Motor neuron (in vitro differentiated cells): Measurements from ENCODE around the gene ZNRD2. TPM values are rescaled to one million over a fixed set of nuclear protein-coding genes. Genes with fewer than 3 reads are reported as not detected.

ENCODE experiments used
- ATAC-seq, 8 experiments: fragments of 200-7000 bp; cut with Tn5 transposase; replicated peaks in 6 of 8; 2 replicates each; pipeline ENCODE4 v1.8.0; 2021; ENCODE audit warnings: mild to moderate bottlenecking in 8 of 8, moderate library complexity in 8 of 8
- H3K27ac ChIP-seq, 2 donors: fragments of 250-450 bp; sonication (Bioruptor Pico); 2 replicates each; pipeline ENCODE4 v1.9.0; 2021; ENCODE audit warnings: antibody characterized with exemption in 2 of 2, mild to moderate bottlenecking in 2 of 2, moderate library complexity in 1 of 2
- H3K4me1 ChIP-seq, 2 donors: fragments of 250-450 bp; sonication (Bioruptor Pico); replicated peaks in 1 of 2; 2 replicates each; pipeline ENCODE4 v1.6.1; 2021; ENCODE audit warnings: antibody characterized with exemption in 2 of 2, mild to moderate bottlenecking in 2 of 2, moderate library complexity in 1 of 2
- H3K4me3 ChIP-seq, 5 donors: fragments of 250-450 bp; sonication (Bioruptor Pico); 2 replicates each; pipeline ENCODE4 v1.9.0; 2021; ENCODE audit warnings: antibody characterized with exemption in 5 of 5, mild to moderate bottlenecking in 5 of 5, moderate library complexity in 4 of 5
- WGBS, 10 experiments: fragments of 450-650 bp; shearing (Covaris generic); methylation state at CpG; one replicate each; pipeline ENCODE4 v1.0.0; 2022; 5-methylcytosine and 5-hydroxymethylcytosine counted together
- in situ Hi-C, 9 experiments: fragments of 400-800 bp; cut with MboI; loops; one replicate each; pipeline ENCODE4 v1.15.0; 2021; ENCODE audit warnings: low sequenced_read_pairs in 9 of 9, low pct_unique_long_range_greater_than_20kb in 2 of 9; ENCODE audit not compliant: unreplicated experiment in 9 of 9
- total RNA-seq, 8 experiments: library from RNA; unstranded; fragments of 300-600 nt; gene quantifications; 2 replicates each; pipeline versions ENCODE4 v1.2.3 to v1.2.4, GENCODE V29; 2022

The ZNRD2 gene
- total RNA-seq, 8 experiments from 2014 or later: 37.4 to 74.2 (median 55.0) TPM

- no peak for ATAC-seq
- 88 to 100% (median 100%) methylated on average over 1 to 10 of the region's 33 CpGs; no CpG with 5 or more reads in 5 of the 10 experiments for WGBS, 10 experiments
- no peak overlapping the region for H3K4me3 ChIP-seq
- peaks cover 4 to 15% of the 10 kb centered on the region in 2 donors for H3K4me1 ChIP-seq
- no peak overlapping the region for H3K27ac ChIP-seq
- in situ Hi-C loops: no loop called here
These were observed 47.9 kb downstream of the ZNRD2 start for GRCh38 chr11:65617990-65618751.

DNA sequence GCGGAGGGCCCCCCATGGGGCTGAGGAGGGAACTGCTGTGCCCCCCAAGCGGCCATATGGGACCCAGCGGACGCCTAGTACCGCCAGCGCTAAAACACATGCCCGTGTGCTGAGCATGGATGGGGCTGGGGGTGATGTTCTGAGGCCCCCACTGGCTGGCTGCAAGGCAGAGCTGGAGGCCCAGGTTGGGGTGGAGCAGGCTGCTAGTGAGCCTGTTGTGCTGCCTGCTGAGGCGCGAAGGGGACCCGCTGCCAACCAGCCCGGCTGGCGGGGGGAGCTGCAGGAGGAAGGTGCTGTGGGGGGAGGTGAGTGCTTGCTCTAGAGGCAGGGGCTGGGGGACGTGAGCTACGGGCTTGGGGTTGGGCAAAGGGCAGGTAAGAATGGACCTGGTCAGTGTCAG is 48.5 kb downstream of the ZNRD2 start:
- in situ Hi-C loops: no loop called here

GRCh38 chr11:65619281-65619928 is 49.1 kb downstream of the ZNRD2 start:
- Histone ChIP-seq H3K27ac (no peak overlapping the region), H3K4me3 (no peak overlapping the region), H3K4me1 (peaks cover 4 to 5% of the 10 kb centered on the region in 2 donors)
- no peak for ATAC-seq
- WGBS, 10 experiments: 82 to 95% (median 93%) methylated on average over 3 to 12 of the region's 29 CpGs; no CpG with 5 or more reads in 7 of the 10 experiments
- in situ Hi-C loops: no loop called here

More for the DNA sequence above, 48.5 kb downstream of the ZNRD2 start:
- no peak overlapping the region for H3K27ac ChIP-seq
- H3K4me3 ChIP-seq: no peak overlapping the region
- ATAC-seq: no peak
- WGBS, 10 experiments: no CpG with 5 or more reads among the region's 14 CpGs
- H3K4me1 ChIP-seq: peaks cover 4 to 9% of the 10 kb centered on the region in 2 donors

DNA sequence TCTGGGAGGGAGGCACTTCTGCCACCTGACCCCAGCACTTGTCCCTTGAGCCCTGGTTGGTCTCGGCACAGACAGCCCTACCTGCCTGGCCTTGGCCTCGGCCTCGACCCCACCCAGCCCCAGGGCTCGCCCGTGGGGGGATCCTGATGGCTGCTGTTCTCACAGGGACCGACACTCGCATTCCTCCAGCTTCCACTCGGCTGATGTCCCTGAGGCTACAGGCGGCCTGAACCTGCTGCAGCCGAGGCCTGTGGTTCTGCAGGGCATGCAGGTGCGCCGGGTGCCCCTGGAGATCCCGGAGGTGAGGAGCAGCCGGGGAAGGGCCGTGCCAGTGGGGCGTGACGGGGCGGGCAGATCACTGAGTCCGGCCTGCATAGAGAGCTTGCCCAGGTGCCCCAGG is 50.4 kb downstream of the ZNRD2 start:
- no CpG with 5 or more reads among the region's 19 CpGs for WGBS, 10 experiments
- H3K4me1 ChIP-seq: peaks cover 4 to 5% of the 10 kb centered on the region in 2 donors
- ATAC-seq: no peak
- H3K4me3 ChIP-seq: no peak overlapping the region
- in situ Hi-C loops: no loop called here
- H3K27ac ChIP-seq: no peak overlapping the region

GRCh38 chr11:65621460-65621859 is 51.2 kb downstream of the ZNRD2 start:
- Histone ChIP-seq H3K27ac (no peak overlapping the region), H3K4me3 (no peak overlapping the region), H3K4me1 (peaks cover 4 to 5% of the 10 kb centered on the region in 2 donors)
- in situ Hi-C loops: no loop called here
- WGBS, 10 experiments: 90 to 100% (median 97%) methylated on average over 1 to 10 of the region's 14 CpGs; no CpG with 5 or more reads in 3 of the 10 experiments
- ATAC-seq: no peak

Other genes starting within 250 kb of the ZNRD2 start
- 10 to 100 TPM; 32.0 to 56.1 (median 44.1) TPM for gene DPF2, start 236.6 kb upstream of the ZNRD2 start, total RNA-seq
- gene TIGD3, start 215.7 kb upstream of the ZNRD2 start, total RNA-seq: 1 to 10 TPM in 5 of 8 experiments, under 1 TPM in 2, not detected in 1; 0.28 to 5.8 (median 4.2) TPM
- 10 to 100 TPM in 1 of 8 experiments, 1 to 10 TPM in 4, under 1 TPM in 3; 0.11 to 10.0 (median 1.9) TPM for gene SLC25A45, start 187.8 kb upstream of the ZNRD2 start, total RNA-seq
- gene FRMD8, start 183.8 kb upstream of the ZNRD2 start, total RNA-seq: 10 to 100 TPM in 4 of 8 experiments, 1 to 10 TPM in 4; 3.1 to 28.2 (median 11.0) TPM
- 1,000 to 10,000 TPM in 2 of 8 experiments, 100 to 1,000 TPM in 1, 10 to 100 TPM in 5; 10.9 to 1,983 (median 59.7) TPM for gene NEAT1, start 147.7 kb upstream of the ZNRD2 start, total RNA-seq
- over 10,000 TPM in 4 of 8 experiments, 1,000 to 10,000 TPM in 4; 4,364 to 49,781 (median 11,043) TPM for gene MALAT1, start 71.4 kb upstream of the ZNRD2 start, total RNA-seq
- 100 to 1,000 TPM in 1 of 8 experiments, 10 to 100 TPM in 7; 39.2 to 119 (median 57.7) TPM for gene SCYL1, start 45.4 kb upstream of the ZNRD2 start, total RNA-seq
- gene LTBP3, start 12.1 kb upstream of the ZNRD2 start, total RNA-seq: 10 to 100 TPM in 4 of 8 experiments, 1 to 10 TPM in 4; 1.5 to 69.9 (median 25.5) TPM
- 10 to 100 TPM; 18.6 to 63.4 (median 28.8) TPM for gene FAM89B, start 2.1 kb downstream of the ZNRD2 start, total RNA-seq
- 10 to 100 TPM in 3 of 8 experiments, 1 to 10 TPM in 5; 1.5 to 44.6 (median 5.5) TPM for gene EHBP1L1, start 5.6 kb downstream of the ZNRD2 start, total RNA-seq
- gene KCNK7, start 25.3 kb downstream of the ZNRD2 start, total RNA-seq: 1 to 10 TPM in 2 of 8 experiments, under 1 TPM in 5, not detected in 1; 0.18 to 1.9 (median 0.38) TPM
- 10 to 100 TPM in 7 of 8 experiments, 1 to 10 TPM in 1; 7.3 to 33.0 (median 15.9) TPM for gene MAP3K11, start 43.7 kb downstream of the ZNRD2 start, total RNA-seq
- gene PCNX3, start 45.3 kb downstream of the ZNRD2 start, total RNA-seq: 10 to 100 TPM; 12.0 to 52.7 (median 19.5) TPM
- 10 to 100 TPM in 3 of 8 experiments, 1 to 10 TPM in 5; 4.8 to 16.1 (median 8.0) TPM for gene SIPA1, start 67.6 kb downstream of the ZNRD2 start, total RNA-seq
- 10 to 100 TPM; 16.7 to 56.1 (median 32.2) TPM for gene RELA, start 92.4 kb downstream of the ZNRD2 start, total RNA-seq
- 10 to 100 TPM; 33.4 to 66.8 (median 48.6) TPM for gene KAT5, start 141.8 kb downstream of the ZNRD2 start, total RNA-seq
- gene RNASEH2C, start 150.3 kb downstream of the ZNRD2 start, total RNA-seq: 10 to 100 TPM; 12.7 to 80.0 (median 25.4) TPM
- 10 to 100 TPM in 1 of 8 experiments, 1 to 10 TPM in 7; 2.7 to 12.9 (median 4.8) TPM for gene AP5B1, start 210.5 kb downstream of the ZNRD2 start, total RNA-seq
- under 1 TPM in 5 of 8 experiments, not detected in 3; 0.05 to 0.85 (median 0.21) TPM for gene OVOL1, start 216.6 kb downstream of the ZNRD2 start, total RNA-seq